GM10266 (cell line): ENCODE results near the gene CALML3.

ENCODE experiments used
- DNase-seq: peaks from one replicate; pipeline ENCODE4 v3.0.0; 2012; ENCODE audit errors: extremely low spot score
- TF ChIP-seq, protein P1 (sequence below): IDR thresholded peaks from 2 replicates; pipeline ENCODE4 v1.5.1; 2012; ENCODE audit warnings: mild to moderate bottlenecking, low read depth; ENCODE audit not compliant: control insufficient read depth, insufficient read depth; ENCODE audit errors: missing control alignments

The CALML3 gene

DNA sequence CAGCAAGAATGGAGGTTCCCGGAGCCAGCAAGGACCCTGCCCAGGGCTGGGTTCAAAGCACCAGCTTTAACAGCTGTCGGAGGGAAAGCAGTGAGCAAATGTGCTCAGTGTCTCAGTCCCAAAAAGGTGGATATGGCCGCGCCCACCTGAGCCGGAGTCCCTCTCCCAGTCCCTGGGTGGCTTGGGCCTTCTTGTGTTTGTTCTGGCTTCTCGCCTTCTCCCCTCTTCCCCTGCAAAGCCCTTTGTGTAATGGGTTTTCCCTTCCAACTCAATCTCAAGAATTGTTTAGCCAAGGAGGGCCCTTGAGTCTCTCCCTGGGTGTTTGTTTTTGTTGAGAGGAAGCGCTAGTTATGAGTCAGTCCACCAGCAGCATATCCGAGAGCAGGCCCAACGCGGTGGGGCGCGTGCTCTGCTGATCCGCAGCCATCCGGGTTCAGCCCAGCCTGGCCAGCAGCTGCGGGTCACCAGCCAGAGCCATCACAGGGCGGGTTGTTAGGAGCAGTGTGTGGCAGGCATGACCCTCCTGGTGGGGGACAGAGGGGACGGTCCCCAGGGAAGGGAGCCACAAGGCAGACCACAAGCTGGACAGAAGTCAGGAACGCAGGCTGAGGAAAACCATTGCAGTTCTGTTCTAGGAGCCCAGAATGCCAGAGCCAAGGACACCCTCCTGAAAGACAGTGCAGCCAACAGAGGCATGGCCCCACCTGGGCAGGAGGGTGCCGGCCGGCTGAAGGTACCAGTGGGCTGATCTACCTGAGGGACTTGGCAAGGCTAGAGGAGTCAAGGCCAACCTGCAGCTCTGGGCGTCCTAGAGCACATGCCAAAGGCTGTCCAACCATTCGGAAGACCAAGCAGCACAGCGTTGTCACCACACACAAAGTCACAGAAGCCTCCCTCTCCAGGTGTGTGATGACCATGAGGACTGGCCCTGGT is 21.3 kb downstream of the CALML3 start:
- no peak for DNase-seq
- TF ChIP-seq, protein P1, sequence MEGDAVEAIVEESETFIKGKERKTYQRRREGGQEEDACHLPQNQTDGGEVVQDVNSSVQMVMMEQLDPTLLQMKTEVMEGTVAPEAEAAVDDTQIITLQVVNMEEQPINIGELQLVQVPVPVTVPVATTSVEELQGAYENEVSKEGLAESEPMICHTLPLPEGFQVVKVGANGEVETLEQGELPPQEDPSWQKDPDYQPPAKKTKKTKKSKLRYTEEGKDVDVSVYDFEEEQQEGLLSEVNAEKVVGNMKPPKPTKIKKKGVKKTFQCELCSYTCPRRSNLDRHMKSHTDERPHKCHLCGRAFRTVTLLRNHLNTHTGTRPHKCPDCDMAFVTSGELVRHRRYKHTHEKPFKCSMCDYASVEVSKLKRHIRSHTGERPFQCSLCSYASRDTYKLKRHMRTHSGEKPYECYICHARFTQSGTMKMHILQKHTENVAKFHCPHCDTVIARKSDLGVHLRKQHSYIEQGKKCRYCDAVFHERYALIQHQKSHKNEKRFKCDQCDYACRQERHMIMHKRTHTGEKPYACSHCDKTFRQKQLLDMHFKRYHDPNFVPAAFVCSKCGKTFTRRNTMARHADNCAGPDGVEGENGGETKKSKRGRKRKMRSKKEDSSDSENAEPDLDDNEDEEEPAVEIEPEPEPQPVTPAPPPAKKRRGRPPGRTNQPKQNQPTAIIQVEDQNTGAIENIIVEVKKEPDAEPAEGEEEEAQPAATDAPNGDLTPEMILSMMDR, result no peak

DNA sequence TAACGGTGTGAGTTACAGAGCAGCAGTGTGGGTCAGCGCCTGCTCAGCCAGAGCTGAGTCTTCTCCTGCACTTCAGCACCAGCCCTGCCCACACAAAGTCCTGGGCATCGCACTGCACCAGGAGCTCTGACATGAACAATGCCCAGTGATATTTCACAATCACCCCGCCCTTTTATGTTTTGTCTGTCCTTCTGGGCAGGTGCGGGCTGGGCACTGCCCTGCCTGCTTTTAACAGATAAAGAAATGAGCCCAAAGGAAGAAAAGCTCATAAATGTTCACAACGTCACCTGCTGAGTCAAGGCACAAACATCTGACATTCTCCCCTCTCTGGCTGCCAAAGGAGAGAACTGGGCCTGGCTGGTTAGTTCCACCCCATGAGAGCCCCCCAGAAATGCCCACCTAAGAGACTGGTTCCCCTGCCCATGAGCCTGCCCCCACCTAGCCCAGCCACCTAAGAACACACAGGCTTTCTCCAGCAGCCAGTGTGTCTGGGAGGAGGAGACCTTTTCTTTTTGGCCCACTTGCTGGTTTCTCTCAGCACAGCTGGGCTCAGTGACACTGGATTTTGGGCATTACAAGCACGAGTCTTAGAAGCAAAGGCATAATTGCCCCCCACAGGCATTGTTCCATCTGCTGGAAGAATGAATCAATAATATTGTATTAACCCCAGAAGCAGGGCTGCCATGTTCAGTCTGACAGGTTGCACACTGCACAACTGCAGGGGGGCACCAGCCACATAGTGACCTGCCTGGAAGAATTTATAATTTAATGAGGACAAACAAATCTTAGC is 22.3 kb downstream of the CALML3 start:
- TF ChIP-seq, protein P1, result no peak
- no peak for DNase-seq

DNA sequence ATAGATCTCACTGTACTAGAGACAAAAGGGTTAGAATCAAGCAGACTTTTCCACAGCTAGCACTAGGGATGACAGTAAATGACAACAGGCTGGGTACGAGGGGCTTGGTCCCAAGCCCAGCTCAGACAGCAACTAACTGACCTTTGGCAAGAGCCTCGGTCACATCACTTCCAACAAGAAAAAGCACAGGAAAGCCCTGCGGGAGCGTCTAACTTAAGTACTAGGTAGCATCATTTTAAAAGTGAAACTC is 22.8 kb downstream of the CALML3 start:
- TF ChIP-seq, protein P1, result no peak
- no peak for DNase-seq

DNA sequence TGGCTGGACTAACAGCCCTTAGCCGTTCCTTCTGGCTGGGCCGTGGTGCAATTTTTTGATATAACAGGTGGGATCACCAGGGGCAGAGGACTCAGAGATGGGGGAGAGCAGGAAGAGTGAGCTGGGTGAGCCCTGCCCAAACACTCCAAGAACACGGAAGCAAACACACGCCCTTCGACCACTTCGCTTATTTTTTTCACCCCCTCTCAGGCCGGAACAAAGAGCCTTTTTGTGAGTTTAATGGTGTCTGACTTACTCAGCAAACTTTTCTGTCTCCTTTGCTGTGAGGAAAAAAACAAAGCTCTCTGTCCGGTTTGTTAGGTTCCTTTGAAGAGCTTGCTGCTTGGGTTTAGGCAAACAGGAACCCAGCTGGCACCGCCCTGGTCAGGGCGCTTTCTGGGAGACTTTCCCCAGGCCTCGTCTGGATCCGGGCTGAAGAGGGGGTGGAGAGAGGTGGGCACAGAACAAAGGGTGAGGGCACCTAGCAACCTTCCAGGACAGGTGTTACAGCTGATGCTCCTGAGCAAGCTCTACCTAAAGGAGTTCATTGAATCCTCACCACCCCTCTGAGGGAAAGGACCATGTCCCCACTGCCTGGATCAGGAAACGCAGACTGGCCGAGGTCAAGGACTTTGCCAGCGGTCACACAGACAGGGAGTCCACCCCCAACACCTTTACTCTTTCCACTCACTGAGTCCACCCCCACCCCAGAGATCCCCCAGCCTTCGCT is 23.3 kb downstream of the CALML3 start:
- DNase-seq, result no peak
- TF ChIP-seq, protein P1, result no peak

DNA sequence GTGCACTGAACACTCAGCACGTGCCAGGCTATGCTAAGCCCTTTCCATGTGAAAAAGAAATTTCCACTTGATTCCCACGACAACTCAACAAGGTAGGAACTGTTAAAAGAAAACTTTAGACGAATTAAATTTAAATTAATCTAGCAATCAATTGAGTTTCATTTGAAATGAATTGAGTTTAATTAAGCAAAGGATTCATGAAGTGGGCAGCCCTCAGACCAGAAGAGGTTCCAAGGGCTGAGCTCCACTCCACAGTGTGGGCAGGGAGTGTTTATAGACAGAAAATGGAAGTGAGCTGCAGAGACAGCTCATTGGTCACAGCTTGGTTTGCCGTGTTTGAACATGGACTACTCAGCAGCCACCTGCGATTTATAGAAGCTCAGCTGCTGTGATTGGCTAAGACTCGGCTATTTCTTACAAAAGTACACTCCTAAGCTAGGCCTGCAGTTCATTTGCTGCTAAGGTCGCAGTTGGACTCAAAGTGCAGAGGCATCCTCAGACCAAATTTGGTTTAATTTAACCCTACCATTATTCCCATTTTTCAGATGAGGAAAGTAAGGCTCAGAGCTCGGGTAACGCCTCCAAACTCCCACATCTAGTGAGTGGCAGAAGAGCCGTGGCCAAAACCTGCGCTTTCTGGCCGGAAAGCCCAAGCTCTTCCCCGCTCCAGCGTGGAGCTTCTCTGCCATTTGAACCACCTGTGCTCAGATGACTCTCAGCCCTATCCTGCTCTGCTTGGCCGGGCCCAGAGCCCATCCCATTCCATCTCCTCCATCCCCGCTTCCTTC is 24.9 kb downstream of the CALML3 start:
- DNase-seq, result no peak
- TF ChIP-seq, protein P1, result no peak

DNA sequence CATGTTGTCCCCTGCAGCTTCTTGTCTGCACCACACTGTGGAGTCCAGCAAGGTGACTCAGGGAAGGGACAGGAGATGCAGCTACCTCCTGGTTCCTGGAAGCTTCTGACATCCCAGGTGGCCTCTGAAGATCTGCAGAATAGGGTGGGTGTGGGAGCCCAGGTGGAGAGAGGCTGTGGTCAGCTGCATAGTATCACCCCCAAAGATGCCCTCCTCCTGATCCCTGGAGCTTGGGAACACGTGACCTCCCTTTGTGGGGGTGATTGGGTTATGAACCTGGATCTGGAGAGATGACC is 25.4 kb downstream of the CALML3 start:
- no peak for DNase-seq
- TF ChIP-seq, protein P1, result no peak
